GM19467 (cell line): ENCODE results near the gene PSMA6.
"Not testable (repeated sequence)": the region's sequence is repeated elsewhere in the genome, so short reads cannot be mapped to it uniquely, and the experiment has no call there.

Source experiments
- ATAC-seq: cut with Tn5 transposase; IDR thresholded peaks from one replicate; pipeline ENCODE4 v1.9.1; 2021; ENCODE audit warnings: mild to moderate bottlenecking, moderate library complexity; ENCODE audit not compliant: unreplicated experiment

Gene PSMA6

GRCh38 chr14:35342489-35343010 is 50.4 kb downstream of the PSMA6 start:
- no peak for ATAC-seq

GRCh38 chr14:35343702-35344101 is 51.5 kb downstream of the PSMA6 start:
- ATAC-seq, result no peak

- ATAC-seq, result no peak
These were observed 52.1 kb downstream of the PSMA6 start for GRCh38 chr14:35344107-35344807.

GRCh38 chr14:35346738-35347322 is 54.6 kb downstream of the PSMA6 start:
- ATAC-seq, result no peak

- ATAC-seq, result no peak
These were observed 55.3 kb downstream of the PSMA6 start for GRCh38 chr14:35347323-35348043.

GRCh38 chr14:35348044-35348380 is 55.8 kb downstream of the PSMA6 start:
- not testable (repeated sequence) for ATAC-seq

- ATAC-seq, result no peak
These were observed 57.5 kb downstream of the PSMA6 start for GRCh38 chr14:35349496-35350365.

GRCh38 chr14:35351497-35351896 is 59.3 kb downstream of the PSMA6 start:
- ATAC-seq, result no peak

GRCh38 chr14:35351897-35352273 is 59.7 kb downstream of the PSMA6 start:
- no peak for ATAC-seq

- ATAC-seq, result no peak
These were observed 60.4 kb downstream of the PSMA6 start for GRCh38 chr14:35352274-35353233.

- no peak for ATAC-seq
These were observed 61.4 kb downstream of the PSMA6 start for GRCh38 chr14:35353409-35354172.

- not testable (repeated sequence) for ATAC-seq
These were observed 63.1 kb downstream of the PSMA6 start for GRCh38 chr14:35355235-35355634.

GRCh38 chr14:35355981-35356841 is 64.0 kb downstream of the PSMA6 start:
- ATAC-seq, result no peak

- ATAC-seq, result not testable (repeated sequence)
These were observed 67.5 kb downstream of the PSMA6 start for GRCh38 chr14:35359655-35360054.

GRCh38 chr14:35361141-35361480 is 68.9 kb downstream of the PSMA6 start:
- no peak for ATAC-seq

GRCh38 chr14:35362450-35362849 is 70.3 kb downstream of the PSMA6 start:
- no peak for ATAC-seq

- ATAC-seq, result no peak
These were observed 70.8 kb downstream of the PSMA6 start for GRCh38 chr14:35362911-35363374.
